HCT116 (cell line): ENCODE results near the gene COX6A2. TPM values are rescaled to one million over a fixed set of nuclear protein-coding genes. Genes with fewer than 3 reads are reported as not detected.

Source experiments
- ATAC-seq: fragments of 200-7000 bp; cut with Tn5 transposase; 2 replicates; pipeline ENCODE4 v1.9.1; 2020; ENCODE audit warnings: mild to moderate bottlenecking, moderate library complexity
- BruUV-seq: library from RNA; stranded (reverse); fragments of 400-500 nt; replicated peaks from 2 replicates; lab custom pipeline; 2021; lab: Mats Ljungman, UMichigan
- CTCF ChIA-PET: fragments of 300-600 bp; sonication (Branson Sonifier 250); formaldehyde crosslinking; loops from one replicate; lab custom pipeline; 2021; ENCODE audit warnings: antibody characterized with exemption; lab: Charles Lee
- POLR2A ChIA-PET: fragments of 300-600, 350-600 bp; sonication (Branson Sonifier 250); formaldehyde crosslinking; loops from one replicate; lab custom pipeline; 2021; ENCODE audit warnings: antibody characterized with exemption; lab: Charles Lee
- RAD21 ChIA-PET, 2 experiments: fragments of 300-600 bp; sonication (Branson Sonifier 250); formaldehyde crosslinking; loops; one replicate each; lab custom pipeline; 2023; ENCODE audit warnings: low total read pairs in 2 of 2; ENCODE audit not compliant: uncharacterized antibody in 2 of 2, unreplicated experiment in 2 of 2, low non-redundant PET in 1 of 2; lab: Charles Lee
- DNase-seq: peaks from one replicate; pipeline ENCODE4 v3.0.0-alpha.2; 2010; ENCODE audit warnings: low read depth, low spot score
- H2AFZ ChIP-seq: fragments of 200-600 bp; shearing (Covaris generic), sonication (generic); 2 replicates; pipeline ENCODE4 v1.6.1; 2017; ENCODE audit warnings: low read depth, mixed run types, mixed read lengths, antibody characterized with exemption, low read length; ENCODE audit not compliant: poor library complexity, severe bottlenecking
- H3K27ac ChIP-seq: 2 replicates; pipeline ENCODE4 v1.5.1; 2012; ENCODE audit warnings: low read depth, low read length
- H3K27me3 ChIP-seq: fragments of 200-600 bp; sonication (generic); 2 replicates; pipeline ENCODE4 v1.6.1; 2016; ENCODE audit warnings: mixed run types, low read length, mixed read lengths; ENCODE audit not compliant: insufficient read depth
- H3K36me3 ChIP-seq, 2 experiments: fragments of 200-500 bp in 1 of 2; fragments of 200-600 bp in 1 of 2; sonication (Bioruptor generic) in 1 of 2; sonication (generic) in 1 of 2; 2 replicates each; pipeline versions ENCODE4 v1.5.1 to v1.6.1; 2014 to 2016; ENCODE audit warnings: low read length in 2 of 2, inconsistent platforms in 1 of 2, mixed read lengths in 1 of 2, mixed run types in 1 of 2; ENCODE audit not compliant: insufficient read depth in 2 of 2, control insufficient read depth in 1 of 2
- H3K4me1 ChIP-seq, 2 experiments: fragments of 200-600 bp in 1 of 2; sonication (generic) in 1 of 2; 2 replicates each; pipeline versions ENCODE4 v1.5.1 to v1.6.1; 2012 to 2017; ENCODE audit warnings: low read length in 2 of 2, inconsistent platforms in 1 of 2, mild to moderate bottlenecking in 1 of 2, mixed read lengths in 1 of 2, mixed run types in 1 of 2, moderate library complexity in 1 of 2; ENCODE audit not compliant: insufficient read depth in 2 of 2, control insufficient read depth in 1 of 2
- H3K4me2 ChIP-seq: fragments of 200-600 bp; sonication (generic); 2 replicates; pipeline ENCODE4 v1.6.1; 2017; ENCODE audit warnings: mixed run types, low read length, mixed read lengths
- H3K4me3 ChIP-seq, 2 experiments: fragments of 200-600 bp in 1 of 2; sonication (generic) in 1 of 2; replicated peaks in 1 of 2; 2 replicates each; pipeline ENCODE4 v1.5.1; 2011 to 2016; ENCODE audit warnings: low read length in 2 of 2, control low read depth in 1 of 2, low read depth in 1 of 2, mild to moderate bottlenecking in 1 of 2, mixed read lengths in 1 of 2, mixed run types in 1 of 2
- H3K79me2 ChIP-seq: fragments of 200-600 bp; sonication (generic); 2 replicates; pipeline ENCODE4 v1.6.1; 2017; ENCODE audit warnings: mild to moderate bottlenecking, mixed run types, low read length, moderate library complexity, mixed read lengths; ENCODE audit not compliant: insufficient read depth
- H3K9ac ChIP-seq: fragments of 200-600 bp; sonication (generic); 2 replicates; pipeline ENCODE4 v1.6.1; 2016; ENCODE audit warnings: low read length, mixed read lengths
- H3K9me2 ChIP-seq: fragments of 200-600 bp; sonication (generic), shearing (Covaris generic); 2 replicates; pipeline ENCODE4 v1.6.1; 2017; ENCODE audit warnings: mixed run types, mild to moderate bottlenecking, moderate library complexity; ENCODE audit not compliant: insufficient read depth
- H3K9me3 ChIP-seq, 2 experiments: fragments of 200-500 bp in 1 of 2; fragments of 200-600 bp in 1 of 2; sonication (Bioruptor generic) in 1 of 2; sonication (generic) in 1 of 2; 2 replicates each; pipeline ENCODE4 v1.6.1; 2014 to 2017; ENCODE audit warnings: low read length in 2 of 2, mixed read lengths in 2 of 2, inconsistent platforms in 1 of 2, low read depth in 1 of 2, mild to moderate bottlenecking in 1 of 2, mixed run types in 1 of 2, moderate library complexity in 1 of 2; ENCODE audit not compliant: control insufficient read depth in 1 of 2, insufficient read depth in 1 of 2
- H4K20me1 ChIP-seq: fragments of 200-600 bp; sonication (generic), shearing (Covaris generic); 2 replicates; pipeline ENCODE4 v1.6.1; 2017; ENCODE audit warnings: mixed run types, mild to moderate bottlenecking, moderate library complexity; ENCODE audit not compliant: insufficient read depth
- CTCF ChIP-seq, 3 experiments: fragments of 200-600 bp in 1 of 3; sonication (generic) in 1 of 3; IDR thresholded peaks in 2 of 3; conservative IDR thresholded peaks in 1 of 3; 2 replicates each; pipeline ENCODE4 v1.5.1; 2012 to 2017; ENCODE audit warnings: low read depth in 2 of 3, low read length in 2 of 3, antibody characterized with exemption in 1 of 3, borderline replicate concordance in 1 of 3, control low read depth in 1 of 3, mild to moderate bottlenecking in 1 of 3, mixed read lengths in 1 of 3, mixed run types in 1 of 3, moderate library complexity in 1 of 3; ENCODE audit not compliant: insufficient read depth in 1 of 3
- ELF1 ChIP-seq: IDR thresholded peaks from 2 replicates; pipeline ENCODE4 v1.6.1; 2012; ENCODE audit warnings: low read depth, borderline replicate concordance
- EZH2 ChIP-seq: fragments of 200-600 bp; sonication (generic); IDR thresholded peaks from 2 replicates; pipeline ENCODE4 v1.6.1; 2017; ENCODE audit warnings: antibody characterized with exemption, mixed run types
- EZH2phosphoT487 ChIP-seq: fragments of 200-600 bp; IDR thresholded peaks from 2 replicates; pipeline ENCODE4 v1.6.1; 2018; ENCODE audit warnings: antibody characterized with exemption, borderline replicate concordance
- JUND ChIP-seq: IDR thresholded peaks from 2 replicates; pipeline ENCODE4 v1.6.1; 2012
- MAX ChIP-seq: IDR thresholded peaks from 2 replicates; pipeline ENCODE4 v1.6.1; 2012
- POLR2AphosphoS5 ChIP-seq: IDR thresholded peaks from 2 replicates; pipeline ENCODE4 v1.6.1; 2011; ENCODE audit warnings: mild to moderate bottlenecking, low read depth, low read length, moderate library complexity
- RAD21 ChIP-seq: IDR thresholded peaks from 2 replicates; pipeline ENCODE4 v1.6.1; 2012; ENCODE audit warnings: low read depth, mild to moderate bottlenecking
- REST ChIP-seq: IDR thresholded peaks from 2 replicates; pipeline ENCODE4 v1.6.1; 2012; ENCODE audit warnings: low read depth
- SIN3A ChIP-seq: IDR thresholded peaks from 2 replicates; pipeline ENCODE4 v1.6.1; 2012; ENCODE audit warnings: low read depth
- SP1 ChIP-seq: IDR thresholded peaks from 2 replicates; pipeline ENCODE4 v1.6.1; 2012; ENCODE audit warnings: low read depth
- TCF7L2 ChIP-seq: IDR thresholded peaks from 2 replicates; pipeline ENCODE4 v1.7.0; 2011; ENCODE audit warnings: borderline replicate concordance, inconsistent platforms; ENCODE audit not compliant: insufficient read depth, insufficient read length; ENCODE audit errors: extremely low read depth
- ZFX ChIP-seq: fragments of 450-650 bp; IDR thresholded peaks from 2 replicates; pipeline ENCODE4 v1.6.1; 2017
- intact Hi-C: fragments of 100-400 bp; cut with micrococcal nuclease; formaldehyde crosslinking; loops from 2 replicates; pipeline ENCODE4 v1.10.0; 2022
- total RNA-seq: library from RNA; stranded (reverse); gene quantifications from one replicate; pipeline ENCODE4 v1.2.1, GENCODE V29; 2021; ENCODE audit not compliant: unreplicated experiment

Gene COX6A2
- total RNA-seq, 1 experiment from 2014 or later, result not detected

- no peaks in the 10 kb centered on the region for H3K36me3 ChIP-seq
- H3K4me2 ChIP-seq, result no peak overlapping the region
- DNase-seq (no peak), ATAC-seq (no peak)
- peaks cover 0 to 10% of the 10 kb centered on the region in 2 experiments; a peak in 2 of 4 replicates for H3K4me1 ChIP-seq
- no peaks in the 10 kb centered on the region for H3K9me3 ChIP-seq
- CTCF ChIA-PET, result no interaction called here
- RAD21 ChIA-PET, result no interaction called here
- no peak for TF ChIP-seq REST
- no peak for TF ChIP-seq JUND
- TF ChIP-seq POLR2AphosphoS5, result no peak
- TF ChIP-seq ZFX, result no peak
- TF ChIP-seq MAX, result no peak
- TF ChIP-seq RAD21, result no peak
- BruUV-seq, result no TSS peak
- H3K9ac ChIP-seq, result no peak overlapping the region
- intact Hi-C loops, result no loop called here
- no peak overlapping the region for H3K27ac ChIP-seq
- H2AFZ ChIP-seq, result no peak overlapping the region
- H3K27me3 ChIP-seq, result no peaks in the 10 kb centered on the region
- POLR2A ChIA-PET, result no interaction called here
- no peaks in the 10 kb centered on the region for H4K20me1 ChIP-seq
- no peaks in the 10 kb centered on the region for H3K79me2 ChIP-seq
- H3K9me2 ChIP-seq, result no peaks in the 10 kb centered on the region
- H3K4me3 ChIP-seq, result no peak overlapping the region
Observed at GRCh38 chr16:31413943-31414342, 14.2 kb downstream of the COX6A2 start.

GRCh38 chr16:31413381-31413780, 14.8 kb downstream of the COX6A2 start:
- H3K9ac ChIP-seq, result no peak overlapping the region
- H3K27ac ChIP-seq, result no peak overlapping the region
- H3K4me3 ChIP-seq, result no peak overlapping the region
- no peak overlapping the region for H2AFZ ChIP-seq
- ChIA-PET RAD21 (no interaction called here), CTCF (no interaction called here), POLR2A (no interaction called here)
- intact Hi-C loops, result no loop called here
- BruUV-seq, result no TSS peak
- no peaks in the 10 kb centered on the region for H3K27me3 ChIP-seq
- ATAC-seq (no peak), DNase-seq (no peak)
- H3K79me2 ChIP-seq, result no peaks in the 10 kb centered on the region
- H3K4me1 ChIP-seq, result peaks cover 0 to 10% of the 10 kb centered on the region in 2 experiments; a peak in 2 of 4 replicates
- TF ChIP-seq TCF7L2 (no peak), ZFX (no peak), EZH2 (no peak), ELF1 (no peak), CTCF (IDR thresholded peaks at IDR 0.05 in 2 of 3, conservative IDR thresholded peaks at IDR 0.05 in 1 of 3; ENCODE audit: borderline replicate concordance in 1 of 3, insufficient read depth in 1 of 3, low read depth in 2 of 3, low read length in 2 of 3) (no peak), EZH2phosphoT487 (no peak), SIN3A (no peak), SP1 (no peak)
- H3K9me2 ChIP-seq, result no peaks in the 10 kb centered on the region
- no peaks in the 10 kb centered on the region for H4K20me1 ChIP-seq
- H3K36me3 ChIP-seq, result no peaks in the 10 kb centered on the region
- H3K9me3 ChIP-seq, result no peaks in the 10 kb centered on the region
- no peak overlapping the region for H3K4me2 ChIP-seq
